Thyroid gland (tissue), 4 donors: Measurements from ENCODE around the gene NDUFV2.

Experiments used
- CTCF ChIP-seq, 6 experiments: fragments of 200-600 bp in 3 of 6; fragments of 450-650 bp in 3 of 6; sonication (generic) in 3 of 6; IDR thresholded peaks; one replicate each; pipeline ENCODE4 v1.5.1; 2016 to 2019; ENCODE audit warnings: antibody characterized with exemption in 6 of 6, mild to moderate bottlenecking in 2 of 6, inconsistent platforms in 1 of 6, moderate library complexity in 1 of 6
- POLR2A ChIP-seq, 2 donors: fragments of 450-650 bp; IDR thresholded peaks; one replicate each; pipeline ENCODE4 v1.6.1; 2017; ENCODE audit warnings: antibody characterized with exemption in 2 of 2, mild to moderate bottlenecking in 2 of 2, moderate library complexity in 1 of 2

- no peak for TF ChIP-seq CTCF (IDR thresholded peaks at IDR 0.05)
- TF ChIP-seq POLR2A (IDR thresholded peaks at IDR 0.05) = no peak
Measured at GRCh38 chr18:9157806-9158205, 55.3 kb downstream of the NDUFV2 start.
